Activated T-helper 1 cell treated with anti-CD3 and anti-CD28 coated beads, Interleukin-12 subunit alpha, Interleukin-12 subunit beta, Interleukin-2, Interleukin-4 antibody, amounts not matched to agents 30 ng/mL and 10 ng/mL and 1 ng/mL, durations not matched to agents 14 hours and 24 hours and 36 hours (primary cell): Measurements from ENCODE around the gene ANKRD16. TPM values are rescaled to one million over a fixed set of nuclear protein-coding genes. Genes with fewer than 3 reads are reported as not detected.
"Not testable (repeated sequence)": the region's sequence is repeated elsewhere in the genome, so short reads cannot be mapped to it uniquely, and the experiment has no call there.

Experiments used
- DNase-seq: peaks from one replicate; pipeline ENCODE4 v3.0.0; 2021; ENCODE audit warnings: low spot score
- H3K27ac Mint-ChIP-seq: one replicate; pipeline ENCODE4 v1.8.0; 2021; ENCODE audit warnings: mild to moderate bottlenecking, mixed read lengths
- H3K27me3 Mint-ChIP-seq: one replicate; pipeline ENCODE4 v1.8.0; 2022; ENCODE audit warnings: mild to moderate bottlenecking, moderate library complexity, mixed read lengths; ENCODE audit not compliant: insufficient read depth
- H3K36me3 Mint-ChIP-seq: one replicate; pipeline ENCODE4 v1.8.0; 2021; ENCODE audit warnings: low read depth, mixed read lengths
- H3K4me1 Mint-ChIP-seq: one replicate; pipeline ENCODE4 v1.8.0; 2021; ENCODE audit warnings: low read depth, mixed read lengths
- H3K4me3 Mint-ChIP-seq: one replicate; pipeline ENCODE4 v1.8.0; 2021; ENCODE audit warnings: mild to moderate bottlenecking, moderate library complexity, mixed read lengths
- H3K9me3 Mint-ChIP-seq: one replicate; pipeline ENCODE4 v1.8.0; 2021; ENCODE audit warnings: mixed read lengths
- intact Hi-C: fragments of 100-400 bp; cut with micrococcal nuclease; formaldehyde crosslinking; loops from one replicate; pipeline ENCODE4 v1.15.1; 2024
- total RNA-seq: library from RNA; stranded (reverse); gene quantifications from 2 replicates; pipeline ENCODE4 v1.2.3, GENCODE V29; 2022

ANKRD16 gene
- total RNA-seq, 1 donor from 2014 or later: 11.3 TPM

- H3K4me1 Mint-ChIP-seq: peaks cover 10% of the 10 kb centered on the region
- DNase-seq: no peak
- no peak overlapping the region for H3K27ac Mint-ChIP-seq
- intact Hi-C loops: no loop called here
- no peak overlapping the region for H3K4me3 Mint-ChIP-seq
- no peaks in the 10 kb centered on the region for H3K36me3 Mint-ChIP-seq
- no peaks in the 10 kb centered on the region for H3K9me3 Mint-ChIP-seq
- H3K27me3 Mint-ChIP-seq: no peaks in the 10 kb centered on the region
Measured at GRCh38 chr10:5862360-5862961, 27.2 kb downstream of the ANKRD16 start.

GRCh38 chr10:5860066-5860465, 29.6 kb downstream of the ANKRD16 start:
- intact Hi-C loops: no loop called here
- no peaks in the 10 kb centered on the region for H3K9me3 Mint-ChIP-seq
- no peaks in the 10 kb centered on the region for H3K36me3 Mint-ChIP-seq

GRCh38 chr10:5858811-5859210, 30.9 kb downstream of the ANKRD16 start:
- H3K27ac Mint-ChIP-seq: no peak overlapping the region

More at GRCh38 chr10:5860066-5860465, 29.6 kb downstream of the ANKRD16 start:
- H3K4me1 Mint-ChIP-seq: no peaks in the 10 kb centered on the region
- H3K27me3 Mint-ChIP-seq: peaks cover 2% of the 10 kb centered on the region
- no peak overlapping the region for H3K4me3 Mint-ChIP-seq
- no peak overlapping the region for H3K27ac Mint-ChIP-seq
- DNase-seq: no peak

GRCh38 chr10:5856701-5857004, 33.0 kb downstream of the ANKRD16 start:
- H3K36me3 Mint-ChIP-seq: no peaks in the 10 kb centered on the region
- H3K4me3 Mint-ChIP-seq: no peak overlapping the region
- H3K4me1 Mint-ChIP-seq: no peaks in the 10 kb centered on the region
- peaks cover 2% of the 10 kb centered on the region for H3K27me3 Mint-ChIP-seq
- no peak overlapping the region for H3K27ac Mint-ChIP-seq
- DNase-seq: no peak
- intact Hi-C loops: no loop called here
- no peaks in the 10 kb centered on the region for H3K9me3 Mint-ChIP-seq

More at GRCh38 chr10:5858811-5859210, 30.9 kb downstream of the ANKRD16 start:
- no peak overlapping the region for H3K4me3 Mint-ChIP-seq
- peaks cover 2% of the 10 kb centered on the region for H3K27me3 Mint-ChIP-seq
- DNase-seq: no peak
- no peaks in the 10 kb centered on the region for H3K4me1 Mint-ChIP-seq
- intact Hi-C loops: no loop called here
- H3K36me3 Mint-ChIP-seq: no peaks in the 10 kb centered on the region
- no peaks in the 10 kb centered on the region for H3K9me3 Mint-ChIP-seq

DNA sequence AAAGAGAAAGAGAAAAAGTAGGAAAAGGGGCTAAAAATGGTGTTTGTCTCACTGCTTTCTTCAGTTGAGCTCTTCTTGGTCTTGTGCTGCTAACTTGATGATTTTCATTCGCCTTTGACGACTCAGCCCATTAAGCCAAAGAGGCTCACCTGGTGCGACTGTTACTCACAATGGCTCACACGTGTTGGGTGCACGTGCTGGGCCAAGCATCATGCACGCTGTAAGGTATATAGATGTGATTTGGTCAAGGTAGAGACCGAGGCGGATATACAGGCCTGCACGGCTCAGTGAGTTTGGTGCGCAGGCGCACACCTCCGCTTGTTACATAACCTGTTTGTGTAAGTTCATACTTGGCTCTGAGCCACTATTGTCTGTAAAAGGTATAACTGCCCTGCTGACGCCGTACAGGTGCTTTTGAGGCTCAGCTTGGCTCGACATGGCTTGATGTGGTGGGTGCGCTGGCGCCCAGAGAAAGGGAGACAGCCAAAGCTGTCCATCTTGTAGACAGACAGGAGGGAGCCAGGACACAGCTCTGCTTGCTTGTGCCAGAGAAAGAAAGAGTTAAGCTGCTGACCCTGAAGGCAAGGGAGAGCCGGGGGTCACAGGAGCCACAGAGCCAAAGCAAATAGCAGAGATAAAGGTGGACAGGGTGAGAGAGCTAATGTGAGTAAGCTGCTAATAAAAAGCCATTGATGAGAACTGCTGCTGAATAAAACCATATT, 33.6 kb downstream of the ANKRD16 start:
- no peak for DNase-seq
- Mint-ChIP-seq H3K27ac (no peak overlapping the region), H3K27me3 (peaks cover 2% of the 10 kb centered on the region), H3K9me3 (no peaks in the 10 kb centered on the region), H3K36me3 (no peaks in the 10 kb centered on the region), H3K4me1 (no peaks in the 10 kb centered on the region), H3K4me3 (no peak overlapping the region)
- intact Hi-C loops: no loop called here

DNA sequence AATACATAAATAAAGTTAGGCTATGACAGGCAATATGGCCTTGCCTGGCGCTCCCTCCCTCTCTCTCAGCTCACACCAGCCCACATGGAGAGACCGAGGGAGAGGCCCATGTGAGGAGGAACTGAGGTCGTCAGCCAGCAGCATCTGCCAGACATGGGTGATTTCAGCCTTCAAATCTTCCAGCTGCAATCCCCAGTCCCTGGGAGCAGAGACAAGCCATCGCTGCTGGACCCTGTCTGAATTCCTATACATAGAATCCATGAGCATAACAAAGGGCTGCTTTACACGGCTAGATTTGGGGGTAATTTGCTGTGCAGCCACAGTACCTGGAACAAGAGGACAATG, 35.6 kb downstream of the ANKRD16 start:
- Mint-ChIP-seq H3K27me3 (peaks cover 3% of the 10 kb centered on the region), H3K36me3 (no peaks in the 10 kb centered on the region)

GRCh38 chr10:5846667-5847066, 43.0 kb downstream of the ANKRD16 start:
- H3K9me3 Mint-ChIP-seq, H3K27me3 Mint-ChIP-seq, H3K36me3 Mint-ChIP-seq, DNase-seq, H3K27ac Mint-ChIP-seq, H3K4me3 Mint-ChIP-seq: not testable (repeated sequence)
- peaks cover 19% of the 10 kb centered on the region for H3K4me1 Mint-ChIP-seq
- intact Hi-C loops: loop anchor here (1.0 to 2.0 kb wide), 3 partner anchors 26 to 34 kb away; partner anchors contain the start of gene GDI2

More for the DNA sequence above, 35.6 kb downstream of the ANKRD16 start:
- no peak overlapping the region for H3K4me3 Mint-ChIP-seq
- H3K4me1 Mint-ChIP-seq: no peaks in the 10 kb centered on the region
- H3K27ac Mint-ChIP-seq: no peak overlapping the region
- no peak for DNase-seq
- intact Hi-C loops: no loop called here
- no peaks in the 10 kb centered on the region for H3K9me3 Mint-ChIP-seq

- Mint-ChIP-seq H3K4me1 (peaks cover 19% of the 10 kb centered on the region), H3K27ac (no peak overlapping the region), H3K4me3 (no peak overlapping the region), H3K9me3 (no peaks in the 10 kb centered on the region), H3K36me3 (no peaks in the 10 kb centered on the region), H3K27me3 (peaks cover 1% of the 10 kb centered on the region)
- DNase-seq: no peak
- intact Hi-C loops: no loop called here
Measured at GRCh38 chr10:5844345-5845055, 45.2 kb downstream of the ANKRD16 start.

- H3K9me3 Mint-ChIP-seq: no peaks in the 10 kb centered on the region
- H3K4me1 Mint-ChIP-seq: peaks cover 19% of the 10 kb centered on the region
- H3K27ac Mint-ChIP-seq: peak overlapping the region; percentile 53
- no peaks in the 10 kb centered on the region for H3K27me3 Mint-ChIP-seq
- H3K4me3 Mint-ChIP-seq: no peak overlapping the region
- no peak for DNase-seq
- no peaks in the 10 kb centered on the region for H3K36me3 Mint-ChIP-seq
- intact Hi-C loops: no loop called here
Measured at GRCh38 chr10:5843686-5844344, 45.9 kb downstream of the ANKRD16 start.

GRCh38 chr10:5841965-5842364, 47.7 kb downstream of the ANKRD16 start:
- DNase-seq: no peak
- Mint-ChIP-seq H3K27ac (no peak overlapping the region), H3K9me3 (no peaks in the 10 kb centered on the region), H3K36me3 (no peaks in the 10 kb centered on the region), H3K4me3 (no peak overlapping the region), H3K27me3 (peaks cover 2% of the 10 kb centered on the region), H3K4me1 (peaks cover 19% of the 10 kb centered on the region)
- intact Hi-C loops: no loop called here

- intact Hi-C loops: no loop called here
- Mint-ChIP-seq H3K27me3 (peaks cover 2% of the 10 kb centered on the region), H3K4me3 (no peak overlapping the region), H3K9me3 (no peaks in the 10 kb centered on the region), H3K36me3 (no peaks in the 10 kb centered on the region), H3K27ac (no peak overlapping the region), H3K4me1 (peaks cover 8% of the 10 kb centered on the region)
- DNase-seq: no peak
Measured at GRCh38 chr10:5840314-5841307, 49.1 kb downstream of the ANKRD16 start.

DNA sequence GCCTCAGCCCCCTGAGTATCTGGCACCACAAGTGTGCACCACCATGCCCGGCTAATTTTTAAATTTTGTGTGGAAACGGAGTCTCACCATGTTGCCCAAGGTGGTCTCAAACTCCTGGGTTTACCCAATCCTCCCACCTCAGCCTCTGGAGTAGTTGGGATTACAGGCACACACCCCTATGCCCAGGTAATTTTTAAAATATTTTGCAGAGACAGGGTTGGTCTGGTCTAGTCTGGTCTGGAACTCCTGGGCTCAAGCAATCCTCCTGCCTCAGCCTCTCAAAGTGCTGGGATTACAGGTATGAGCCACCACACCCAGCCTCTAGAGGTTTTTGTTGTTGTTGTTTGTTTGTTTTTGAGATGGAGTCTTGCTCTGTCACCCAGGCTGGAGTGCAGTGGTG, 53.5 kb downstream of the ANKRD16 start:
- H3K4me3 Mint-ChIP-seq, H3K27ac Mint-ChIP-seq, H3K36me3 Mint-ChIP-seq, DNase-seq, H3K27me3 Mint-ChIP-seq, H3K4me1 Mint-ChIP-seq, H3K9me3 Mint-ChIP-seq, intact Hi-C loops: not testable (repeated sequence)
